A673 (cell line): ENCODE measurements around the gene PLCG2. TPM values are rescaled to one million over a fixed set of nuclear protein-coding genes. Genes with fewer than 3 reads are reported as not detected.

ENCODE experiments used
- BruUV-seq: library from RNA; stranded (reverse); fragments of 400-500 nt; replicated peaks from 2 replicates; lab custom pipeline; 2021; lab: Mats Ljungman, UMichigan
- CTCF ChIA-PET: fragments of 300-600 bp; sonication (Branson Sonifier 250); formaldehyde crosslinking; loops from one replicate; lab custom pipeline; 2022; ENCODE audit warnings: antibody characterized with exemption; lab: Charles Lee
- POLR2A ChIA-PET: fragments of 300-600 bp; sonication (Branson Sonifier 250); formaldehyde crosslinking; loops from one replicate; lab custom pipeline; 2022; ENCODE audit warnings: antibody characterized with exemption; ENCODE audit not compliant: low non-redundant PET; lab: Charles Lee
- DNase-seq: peaks from one replicate; pipeline ENCODE4 v3.0.0-alpha.2; 2015; ENCODE audit warnings: low spot score
- H3K27ac ChIP-seq: fragments of 200-600 bp; sonication (generic); 2 replicates; pipeline ENCODE4 v1.5.1; 2016; ENCODE audit warnings: mixed run types, low read depth, mild to moderate bottlenecking, mixed read lengths, antibody characterized with exemption, low read length; ENCODE audit not compliant: poor library complexity, severe bottlenecking
- H3K27me3 ChIP-seq: fragments of 200-600 bp; sonication (generic); replicated peaks from 2 replicates; pipeline ENCODE4 v1.6.1; 2017; ENCODE audit warnings: mixed run types, low read depth, mild to moderate bottlenecking, mixed read lengths, antibody characterized with exemption, low read length; ENCODE audit not compliant: insufficient read depth, poor library complexity
- H3K36me3 ChIP-seq: fragments of 200-600 bp; sonication (generic); 2 replicates; pipeline ENCODE4 v1.6.1; 2016; ENCODE audit warnings: mixed run types, mild to moderate bottlenecking, mixed read lengths, antibody characterized with exemption, low read length; ENCODE audit not compliant: insufficient read depth, poor library complexity, severe bottlenecking
- H3K4me1 ChIP-seq: fragments of 200-600 bp; sonication (generic); 2 replicates; pipeline ENCODE4 v1.6.1; 2017; ENCODE audit warnings: mixed run types, mild to moderate bottlenecking, mixed read lengths, antibody characterized with exemption, low read length; ENCODE audit not compliant: insufficient read depth, poor library complexity, severe bottlenecking
- H3K4me3 ChIP-seq: fragments of 200-600 bp; sonication (generic); 2 replicates; pipeline ENCODE4 v1.5.1; 2016; ENCODE audit warnings: low read depth, mixed run types, mild to moderate bottlenecking, mixed read lengths, low read length; ENCODE audit not compliant: poor library complexity, severe bottlenecking
- H3K9me3 ChIP-seq: fragments of 200-600 bp; sonication (generic); 2 replicates; pipeline ENCODE4 v1.6.1; 2016; ENCODE audit warnings: mixed run types, low read depth, mild to moderate bottlenecking, mixed read lengths, antibody characterized with exemption, low read length; ENCODE audit not compliant: poor library complexity, severe bottlenecking
- EZH2 ChIP-seq: fragments of 200-600 bp; sonication (generic); IDR thresholded peaks from 2 replicates; pipeline ENCODE4 v1.6.1; 2017; ENCODE audit warnings: borderline replicate concordance, low read depth, mild to moderate bottlenecking, mixed read lengths, antibody characterized with exemption, low read length; ENCODE audit not compliant: poor library complexity, severe bottlenecking
- intact Hi-C: fragments of 100-400 bp; cut with micrococcal nuclease; formaldehyde crosslinking; loops from one replicate; pipeline ENCODE4 v1.10.0; 2022; ENCODE audit not compliant: unreplicated experiment
- total RNA-seq: library from RNA; stranded (reverse); gene quantifications from 2 replicates; pipeline ENCODE4 v1.2.3, GENCODE V29; 2021
- TF ChIP-seq, protein P1 (sequence below): fragments of 300-800, 200-600 bp; sonication (generic); conservative IDR thresholded peaks from 2 replicates; pipeline ENCODE4 v1.5.1; 2017; ENCODE audit warnings: low read depth, mild to moderate bottlenecking, antibody characterized with exemption, low read length, moderate library complexity, mixed read lengths

Gene PLCG2
- total RNA-seq, 1 experiment from 2014 or later, result 9.6 TPM

DNA sequence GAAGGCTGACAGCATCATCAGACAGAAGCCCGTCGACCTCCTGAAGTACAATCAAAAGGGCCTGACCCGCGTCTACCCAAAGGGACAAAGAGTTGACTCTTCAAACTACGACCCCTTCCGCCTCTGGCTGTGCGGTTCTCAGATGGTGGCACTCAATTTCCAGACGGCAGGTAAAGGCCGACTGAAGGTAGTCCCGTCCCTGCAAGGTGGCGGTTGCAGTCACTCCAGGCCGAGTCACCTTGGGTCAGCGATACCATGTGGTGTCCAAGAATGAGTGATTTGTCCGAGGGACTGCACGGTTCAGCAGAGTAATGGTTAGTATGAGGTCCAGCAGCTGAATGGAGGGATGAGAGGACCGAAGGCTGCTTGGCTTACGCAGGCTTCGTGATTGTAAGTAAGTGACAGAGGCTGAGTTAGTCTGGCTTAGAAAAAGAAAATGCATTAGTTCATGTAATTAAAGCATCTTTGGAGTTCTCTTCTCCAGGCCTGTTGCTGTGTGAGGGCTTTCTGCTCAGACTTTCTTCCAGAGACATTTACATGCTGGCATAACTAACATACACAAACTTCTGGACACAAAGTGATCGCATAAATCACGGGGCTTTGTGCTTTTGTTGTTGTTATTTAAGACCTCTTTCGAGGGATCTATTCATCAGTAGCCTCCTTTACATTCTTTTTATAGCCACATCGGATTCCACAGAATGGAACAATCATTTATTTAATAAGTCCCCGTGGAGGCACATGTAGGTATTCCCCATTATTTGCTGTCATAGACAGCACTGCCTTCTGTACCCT lies 157.3 kb downstream of the PLCG2 start:
- no peak overlapping the region for H3K4me3 ChIP-seq
- DNase-seq, result no peak
- no peaks in the 10 kb centered on the region for H3K27me3 ChIP-seq
- CTCF ChIA-PET, result no interaction called here
- intact Hi-C loops, result no loop called here
- BruUV-seq, result no TSS peak
- no peak for TF ChIP-seq EZH2
- TF ChIP-seq, protein P1, sequence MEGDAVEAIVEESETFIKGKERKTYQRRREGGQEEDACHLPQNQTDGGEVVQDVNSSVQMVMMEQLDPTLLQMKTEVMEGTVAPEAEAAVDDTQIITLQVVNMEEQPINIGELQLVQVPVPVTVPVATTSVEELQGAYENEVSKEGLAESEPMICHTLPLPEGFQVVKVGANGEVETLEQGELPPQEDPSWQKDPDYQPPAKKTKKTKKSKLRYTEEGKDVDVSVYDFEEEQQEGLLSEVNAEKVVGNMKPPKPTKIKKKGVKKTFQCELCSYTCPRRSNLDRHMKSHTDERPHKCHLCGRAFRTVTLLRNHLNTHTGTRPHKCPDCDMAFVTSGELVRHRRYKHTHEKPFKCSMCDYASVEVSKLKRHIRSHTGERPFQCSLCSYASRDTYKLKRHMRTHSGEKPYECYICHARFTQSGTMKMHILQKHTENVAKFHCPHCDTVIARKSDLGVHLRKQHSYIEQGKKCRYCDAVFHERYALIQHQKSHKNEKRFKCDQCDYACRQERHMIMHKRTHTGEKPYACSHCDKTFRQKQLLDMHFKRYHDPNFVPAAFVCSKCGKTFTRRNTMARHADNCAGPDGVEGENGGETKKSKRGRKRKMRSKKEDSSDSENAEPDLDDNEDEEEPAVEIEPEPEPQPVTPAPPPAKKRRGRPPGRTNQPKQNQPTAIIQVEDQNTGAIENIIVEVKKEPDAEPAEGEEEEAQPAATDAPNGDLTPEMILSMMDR, result no peak
- H3K36me3 ChIP-seq, result no peaks in the 10 kb centered on the region
- no peaks in the 10 kb centered on the region for H3K4me1 ChIP-seq
- no peak overlapping the region for H3K27ac ChIP-seq
- POLR2A ChIA-PET, result no interaction called here
- H3K9me3 ChIP-seq, result no peaks in the 10 kb centered on the region

DNA sequence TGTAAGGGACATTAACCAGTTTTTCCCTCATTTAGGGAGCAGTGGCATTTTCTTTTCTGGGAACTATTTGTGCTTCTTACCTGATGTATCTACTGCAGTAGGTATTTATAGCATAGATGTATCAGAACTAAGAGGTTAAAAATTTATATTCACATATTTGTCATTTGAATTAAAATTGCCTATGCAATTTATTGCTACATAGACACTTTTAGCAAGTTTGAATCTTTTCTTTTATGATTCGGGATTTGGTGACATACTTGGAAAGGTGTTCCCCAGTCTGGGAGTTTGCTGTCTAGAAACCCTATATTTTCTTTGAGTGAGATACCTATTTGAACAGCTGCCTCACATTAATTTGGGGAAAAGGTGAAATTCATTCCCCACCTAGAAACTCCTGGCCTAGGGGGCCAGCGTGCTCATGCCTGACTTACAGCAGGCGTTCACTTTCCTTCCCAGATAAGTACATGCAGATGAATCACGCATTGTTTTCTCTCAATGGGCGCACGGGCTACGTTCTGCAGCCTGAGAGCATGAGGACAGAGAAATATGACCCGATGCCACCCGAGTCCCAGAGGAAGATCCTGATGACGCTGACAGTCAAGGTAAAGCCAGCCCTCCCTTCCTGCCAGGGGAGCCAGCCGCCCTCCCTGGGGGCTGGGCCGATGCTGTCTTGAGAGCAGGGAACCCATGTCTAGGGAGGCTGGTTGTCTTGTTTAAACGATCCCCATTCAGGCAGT lies 158.4 kb downstream of the PLCG2 start:
- Histone ChIP-seq H3K4me1 (no peaks in the 10 kb centered on the region), H3K9me3 (no peaks in the 10 kb centered on the region), H3K27me3 (no peaks in the 10 kb centered on the region), H3K27ac (no peak overlapping the region), H3K36me3 (no peaks in the 10 kb centered on the region), H3K4me3 (no peak overlapping the region)
- no TSS peak for BruUV-seq
- ChIA-PET POLR2A (no interaction called here), CTCF (no interaction called here)
- TF ChIP-seq, protein P1, result no peak
- no peak for TF ChIP-seq EZH2
- DNase-seq, result no peak
- intact Hi-C loops, result no loop called here

GRCh38 chr16:81938326-81939163 lies 159.5 kb downstream of the PLCG2 start:
- BruUV-seq, result no TSS peak
- Histone ChIP-seq H3K27ac (no peak overlapping the region), H3K9me3 (no peaks in the 10 kb centered on the region), H3K36me3 (no peaks in the 10 kb centered on the region), H3K4me1 (no peaks in the 10 kb centered on the region), H3K4me3 (no peak overlapping the region), H3K27me3 (no peaks in the 10 kb centered on the region)
- ChIA-PET POLR2A (no interaction called here), CTCF (interaction anchor here (0.6 to 1.7 kb wide), 2 partner anchors 147 to 291 kb away, joined by 5 read pairs; no protein-coding TSS in a partner anchor)
- intact Hi-C loops, result no loop called here
- DNase-seq, result no peak
- TF ChIP-seq, protein P1, result no peak
- no peak for TF ChIP-seq EZH2
